OCI-M2 (cell line): ENCODE results near the gene ARHGAP10.
"Not testable (repeated sequence)": the region's sequence is repeated elsewhere in the genome, so short reads cannot be mapped to it uniquely, and the experiment has no call there.

ENCODE experiments used
- DNase-seq: peaks from one replicate; lab custom pipeline; 2025; ENCODE audit not compliant: unreplicated experiment; lab: John Stamatoyannopoulos, UW

The ARHGAP10 gene

DNA sequence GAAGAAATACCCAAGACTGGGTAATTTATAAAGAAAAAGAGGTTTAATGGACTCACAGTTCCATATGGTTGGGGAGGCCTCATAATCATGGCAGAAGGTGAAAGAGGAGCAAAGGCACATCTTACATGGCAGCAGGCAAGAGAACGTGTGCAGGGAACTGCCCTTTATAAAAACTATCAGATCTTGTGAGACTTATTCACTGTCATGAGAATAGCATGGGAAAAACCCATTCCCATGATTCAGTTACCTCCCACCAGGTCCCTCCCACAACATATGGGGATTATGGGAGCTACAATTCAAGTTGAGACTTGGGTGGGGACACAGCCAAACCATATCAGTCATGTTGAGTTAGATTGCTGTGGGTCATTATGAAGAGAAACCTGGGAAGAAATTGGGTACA is 153.3 kb downstream of the ARHGAP10 start:
- DNase-seq, result not testable (repeated sequence)

DNA sequence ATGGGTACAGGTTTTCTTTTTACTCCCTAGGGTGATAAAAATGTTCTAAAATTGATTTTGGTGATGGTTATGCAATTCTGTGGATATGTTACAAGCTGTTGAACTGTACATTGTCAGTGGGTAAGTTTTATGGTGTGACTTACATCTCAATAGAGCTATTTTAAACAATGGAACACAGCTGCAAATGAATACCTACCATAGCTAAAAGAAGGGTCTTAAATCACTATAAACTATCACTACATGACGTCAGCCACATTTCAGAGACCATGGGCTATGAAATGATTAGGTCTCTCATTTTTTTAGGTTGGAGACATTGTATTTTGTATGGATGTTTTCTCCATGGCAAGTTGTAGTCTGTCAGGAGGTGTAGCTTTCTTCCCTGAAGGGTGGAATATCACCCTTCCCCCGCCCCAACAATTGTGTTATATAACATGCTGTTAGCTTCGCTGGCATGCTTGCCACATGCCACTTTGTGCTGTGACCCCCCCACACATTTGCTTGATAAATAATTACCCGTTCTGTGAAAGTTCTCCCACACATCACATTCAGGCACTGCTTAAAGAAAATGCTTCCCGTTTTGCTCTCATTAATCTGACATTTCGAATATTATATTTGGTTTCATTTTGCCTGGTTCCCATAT is 159.7 kb downstream of the ARHGAP10 start:
- no peak for DNase-seq

DNA sequence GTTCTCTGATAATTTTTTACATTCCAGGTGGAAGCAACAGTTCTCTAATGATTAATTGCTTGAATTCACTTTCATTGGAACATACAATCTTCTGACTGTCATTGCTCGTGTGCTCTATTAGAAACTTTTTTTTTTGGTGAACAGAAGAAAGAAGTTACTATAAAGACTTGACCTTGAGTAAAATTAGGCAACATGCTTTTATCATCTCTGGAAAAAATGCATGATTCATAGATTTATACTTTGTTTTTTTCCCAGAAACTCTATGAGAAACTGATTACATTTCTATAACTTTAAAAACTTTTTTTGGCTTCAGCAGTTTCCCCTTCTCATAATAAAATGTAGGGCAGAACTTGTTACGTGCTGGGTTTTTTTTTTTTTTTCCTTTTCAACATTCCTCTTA is 167.6 kb downstream of the ARHGAP10 start:
- DNase-seq, result no peak

DNA sequence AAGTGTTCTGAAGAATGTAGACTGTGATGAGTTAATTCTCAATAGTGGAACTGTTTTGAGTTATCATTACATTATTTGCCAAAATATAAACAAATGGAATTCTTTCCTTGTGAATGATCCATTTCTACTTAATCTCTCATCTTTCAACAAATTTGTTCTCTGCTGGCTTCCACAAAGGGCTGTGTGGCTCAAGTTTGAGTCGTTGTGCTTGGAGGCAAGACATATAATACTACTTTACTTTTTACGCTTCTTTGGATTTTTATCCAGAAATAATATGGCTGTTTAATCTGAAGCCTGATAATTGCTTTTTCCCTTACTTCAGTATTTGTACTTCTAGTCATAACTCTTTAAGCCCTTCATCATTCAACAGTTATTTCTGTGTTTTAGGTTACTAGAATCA is 169.5 kb downstream of the ARHGAP10 start:
- DNase-seq, result no peak

DNA sequence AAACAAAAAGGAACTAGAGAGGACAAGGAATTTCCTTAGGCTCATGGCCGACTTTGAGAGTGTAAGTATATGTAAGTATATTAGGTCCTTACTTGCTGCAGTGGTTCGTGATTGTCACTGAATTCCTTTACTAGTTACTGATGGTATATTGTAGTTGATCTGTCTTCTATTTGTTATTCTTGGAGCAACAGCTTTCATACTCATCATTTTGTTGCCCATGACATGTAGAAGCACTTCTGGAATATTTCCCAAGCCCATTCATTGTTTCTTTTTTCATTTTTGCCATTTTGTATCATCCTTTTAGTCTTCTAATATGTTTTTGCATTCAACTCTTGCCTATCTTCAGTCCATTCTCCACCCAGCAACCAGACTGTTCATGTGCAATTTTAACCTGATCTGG is 170.0 kb downstream of the ARHGAP10 start:
- no peak for DNase-seq

DNA sequence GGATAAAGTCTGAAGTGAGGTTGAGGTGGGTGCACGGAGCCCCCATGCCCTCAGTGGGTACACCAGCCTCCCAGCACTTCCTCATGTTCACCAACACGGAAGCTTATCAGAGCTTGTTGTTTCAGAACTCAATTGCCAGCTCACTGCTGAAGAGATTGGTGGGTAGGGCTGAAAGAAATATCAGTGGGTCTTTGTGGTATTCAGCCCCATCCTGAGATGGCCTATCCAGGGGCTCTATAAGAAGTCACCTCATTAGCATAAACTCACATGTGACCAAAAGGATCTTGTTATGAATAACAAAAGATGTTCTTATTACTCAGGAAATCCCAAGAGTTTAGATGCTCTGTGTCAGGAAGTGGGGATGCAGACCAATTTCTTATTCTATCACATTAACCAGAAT is 177.3 kb downstream of the ARHGAP10 start:
- no peak for DNase-seq

DNA sequence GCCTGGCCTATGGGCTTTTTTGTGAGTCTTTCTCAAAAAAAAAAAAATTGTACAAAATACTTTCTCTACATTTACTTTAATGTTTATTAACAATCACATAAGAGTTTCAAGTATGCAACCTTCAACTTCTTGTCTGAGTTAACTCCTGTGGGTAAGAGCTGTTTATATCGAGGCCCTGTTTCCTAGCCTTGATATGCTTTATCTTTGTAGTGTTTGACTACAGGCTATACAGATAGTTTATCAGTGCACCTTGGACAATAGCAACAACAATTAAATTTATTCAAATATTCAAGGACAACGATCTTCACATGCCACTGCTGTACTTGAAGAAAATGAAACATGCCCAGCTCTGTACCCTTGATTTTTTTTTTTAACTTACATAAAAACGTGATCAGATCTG is 178.4 kb downstream of the ARHGAP10 start:
- no peak for DNase-seq

DNA sequence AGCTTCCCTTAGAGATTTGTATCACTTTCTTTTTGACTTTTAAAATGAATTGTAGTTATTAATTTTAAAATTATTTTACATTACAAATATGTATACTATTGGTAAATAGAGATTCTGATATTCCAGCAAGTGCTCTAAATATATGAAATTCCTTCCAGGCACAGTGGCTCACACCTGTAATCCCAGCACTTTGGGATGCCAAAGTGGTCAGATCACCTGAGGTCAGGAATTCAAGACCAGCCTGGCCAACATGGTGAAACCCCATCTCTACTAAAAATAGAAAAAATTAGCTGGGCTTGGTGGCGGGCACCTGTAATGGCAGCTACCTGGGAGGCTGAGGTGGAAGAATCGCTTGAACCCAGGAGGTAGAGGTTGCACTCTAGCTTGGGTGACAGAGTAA is 180.2 kb downstream of the ARHGAP10 start:
- DNase-seq, result not testable (repeated sequence)

DNA sequence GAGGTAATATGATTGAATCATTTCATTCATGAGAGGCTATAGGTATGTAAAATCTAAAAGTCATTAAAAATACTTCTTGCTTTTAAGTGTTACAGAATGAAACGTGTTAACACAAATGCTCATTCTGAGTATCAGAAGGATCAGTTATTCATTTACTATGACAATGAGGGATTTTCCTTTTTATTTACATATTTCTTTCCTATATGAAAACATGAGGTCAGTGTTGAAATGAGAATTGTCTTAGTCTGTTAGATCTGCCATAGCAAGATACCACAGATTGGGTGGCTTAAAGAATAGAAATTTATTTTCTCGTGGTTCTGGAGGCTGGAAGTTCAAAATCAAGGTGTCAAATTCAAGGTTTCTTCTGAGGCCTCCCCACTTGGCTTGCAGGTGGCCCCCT is 181.2 kb downstream of the ARHGAP10 start:
- DNase-seq, result no peak

DNA sequence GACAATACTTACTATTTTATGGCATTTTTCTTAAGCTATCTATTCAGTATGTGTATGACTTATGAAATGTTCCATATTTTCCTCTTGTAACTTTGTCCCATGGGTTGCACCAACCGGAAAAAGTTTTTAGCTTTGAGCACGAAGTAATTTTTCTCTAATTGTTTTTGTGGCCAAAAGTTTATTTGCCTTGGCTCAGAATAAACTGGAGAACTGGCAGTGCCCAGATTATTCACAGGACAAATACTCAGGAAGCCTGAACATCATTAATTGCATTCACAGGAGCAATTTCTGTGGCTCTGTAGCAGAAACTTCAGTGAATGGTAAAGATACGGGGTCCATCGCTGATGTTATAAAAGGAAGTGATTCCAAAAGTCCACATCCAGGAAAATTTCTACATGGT is 184.5 kb downstream of the ARHGAP10 start:
- DNase-seq, result no peak

DNA sequence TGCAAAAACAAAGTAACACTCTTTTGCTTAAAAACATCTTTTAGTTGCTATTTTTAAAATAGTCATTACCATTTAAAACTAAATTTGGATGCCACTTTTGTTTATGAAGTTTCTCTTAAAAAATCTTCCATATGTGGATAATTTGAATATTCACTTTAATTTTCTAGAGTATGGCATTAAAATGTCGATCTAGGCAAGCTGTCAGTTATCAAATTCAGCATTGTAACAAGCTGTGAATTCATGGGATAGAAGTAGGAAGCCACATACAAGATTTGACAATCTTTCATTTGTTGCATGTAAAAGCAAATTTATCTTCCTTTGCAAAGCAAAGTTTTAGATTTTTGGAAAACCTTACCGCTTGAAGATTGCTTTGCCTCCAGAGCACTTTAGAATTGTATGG is 191.5 kb downstream of the ARHGAP10 start:
- no peak for DNase-seq

DNA sequence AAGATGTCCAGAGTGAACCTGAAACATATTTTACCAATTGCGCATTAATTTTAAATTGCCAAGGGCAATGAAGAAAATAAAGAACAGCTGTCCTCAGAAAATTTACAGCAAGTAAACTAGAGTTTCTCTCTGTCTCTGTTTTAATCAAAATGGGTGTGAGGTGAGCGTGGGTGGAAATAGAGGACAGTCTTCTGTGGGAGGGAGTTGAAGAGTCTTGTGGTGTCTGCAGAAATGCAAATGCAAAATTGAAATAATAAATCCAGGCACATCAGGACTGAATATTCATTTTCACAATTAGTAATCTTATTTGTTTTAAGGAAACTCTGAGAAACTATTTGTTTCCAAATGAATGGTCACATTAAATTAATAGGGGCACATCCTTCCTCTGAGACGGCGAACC is 192.0 kb downstream of the ARHGAP10 start:
- no peak for DNase-seq

DNA sequence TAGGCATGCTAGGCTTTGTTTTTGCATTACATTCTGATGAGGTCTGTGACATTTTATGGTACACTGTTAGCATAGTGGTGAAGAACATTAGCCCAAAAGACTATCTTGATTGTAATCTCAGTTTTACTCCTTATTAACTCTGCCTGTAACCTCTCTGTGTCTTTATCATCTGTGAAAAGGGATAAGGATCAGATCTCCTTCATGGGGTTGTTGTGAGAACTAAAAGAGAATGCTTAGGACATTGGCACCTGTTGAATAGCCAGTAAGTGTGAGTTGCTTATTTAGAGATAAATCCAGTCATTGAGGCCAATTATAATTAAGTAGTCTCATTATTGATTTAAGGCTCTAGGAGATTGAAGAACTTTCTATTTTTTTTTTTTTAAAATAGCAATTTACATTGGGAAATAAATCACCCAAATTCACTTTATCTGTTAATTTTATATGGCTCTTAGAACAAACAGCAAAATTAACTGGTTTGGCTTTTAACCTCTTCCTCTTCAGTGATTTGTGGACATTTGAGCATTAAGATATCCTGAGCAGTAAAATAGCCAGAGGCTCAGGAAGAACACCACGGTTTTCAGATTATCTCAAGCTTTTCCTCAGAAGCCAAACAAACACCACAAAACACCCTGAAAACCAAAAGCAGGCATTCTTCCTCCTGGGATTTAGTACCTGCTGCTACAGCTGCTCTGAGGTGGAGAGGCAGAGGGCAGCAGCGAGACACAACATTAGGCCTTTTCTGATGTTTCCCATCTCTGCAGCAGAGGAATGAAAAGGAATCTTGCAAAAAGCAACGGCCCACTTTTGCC is 192.9 kb downstream of the ARHGAP10 start:
- no peak for DNase-seq

DNA sequence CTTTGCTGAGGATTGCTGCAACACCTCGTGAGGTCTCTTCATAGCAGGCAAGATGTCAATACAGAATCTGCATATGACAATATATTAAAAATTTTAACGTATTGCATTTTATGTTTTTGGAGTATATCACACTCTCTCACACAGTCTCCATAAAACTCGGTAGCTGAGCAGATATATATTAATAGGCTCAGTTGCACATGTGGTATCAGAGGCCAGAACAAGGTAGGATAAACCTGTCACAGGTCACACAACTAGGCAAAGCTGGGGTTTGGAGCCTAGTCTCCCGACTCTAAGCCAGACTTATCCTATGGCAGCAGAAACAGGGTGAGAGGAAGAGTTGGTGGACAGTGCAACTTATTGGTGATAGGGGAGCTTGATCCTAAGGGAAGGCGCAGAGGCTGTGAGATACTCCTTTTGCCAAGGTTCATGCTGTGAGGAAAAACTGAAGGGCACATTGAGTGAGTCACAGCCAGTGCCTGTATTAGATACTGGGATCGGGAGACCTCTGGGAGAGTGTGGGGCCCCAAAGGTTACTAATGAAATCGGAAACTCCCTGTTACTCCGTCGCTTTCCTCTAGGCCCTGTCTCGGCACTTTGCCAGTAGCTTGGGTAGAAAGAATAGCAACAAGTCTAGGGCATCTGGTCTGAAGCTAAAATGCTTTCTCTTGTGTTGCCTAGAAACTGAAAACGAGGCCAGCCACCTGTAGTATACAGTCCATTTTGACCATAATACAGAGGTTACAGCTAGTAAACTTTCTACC is 195.7 kb downstream of the ARHGAP10 start:
- no peak for DNase-seq

DNA sequence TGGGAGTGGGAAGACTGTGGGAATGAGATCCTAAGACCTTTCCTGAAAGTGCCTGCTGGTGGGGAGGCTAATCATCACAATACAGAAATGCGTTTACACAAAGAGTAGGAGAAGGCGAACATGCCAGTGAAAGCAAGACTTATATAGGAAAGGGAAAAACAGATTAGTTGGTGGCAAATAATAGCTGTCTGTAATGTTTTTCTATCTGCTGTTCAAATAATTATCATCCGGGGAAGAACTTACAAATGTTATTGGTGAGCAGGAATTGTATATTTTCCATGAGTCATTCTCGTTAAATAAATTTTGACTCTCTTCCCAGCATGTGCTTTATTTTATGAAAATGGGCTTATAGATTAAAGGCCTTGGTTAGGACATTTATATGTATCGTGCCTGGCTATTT is 196.5 kb downstream of the ARHGAP10 start:
- no peak for DNase-seq

DNA sequence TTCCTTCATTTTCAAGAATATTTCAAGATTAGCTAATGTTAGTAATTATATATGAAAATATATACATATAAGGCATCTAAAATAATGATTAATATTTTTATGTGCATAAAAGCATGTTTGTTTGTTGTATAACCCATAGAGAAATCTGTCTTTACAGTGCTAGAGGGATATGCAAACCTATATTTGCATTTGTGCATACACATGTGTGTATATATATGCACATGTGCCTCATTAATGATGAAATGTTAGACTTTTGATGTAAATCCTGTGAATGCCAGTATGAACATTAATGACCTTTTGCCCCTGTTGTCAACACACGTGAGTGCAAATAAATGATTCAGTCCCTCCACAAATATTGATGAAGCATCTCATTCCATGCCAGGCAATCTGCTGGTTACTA is 197.9 kb downstream of the ARHGAP10 start:
- no peak for DNase-seq

DNA sequence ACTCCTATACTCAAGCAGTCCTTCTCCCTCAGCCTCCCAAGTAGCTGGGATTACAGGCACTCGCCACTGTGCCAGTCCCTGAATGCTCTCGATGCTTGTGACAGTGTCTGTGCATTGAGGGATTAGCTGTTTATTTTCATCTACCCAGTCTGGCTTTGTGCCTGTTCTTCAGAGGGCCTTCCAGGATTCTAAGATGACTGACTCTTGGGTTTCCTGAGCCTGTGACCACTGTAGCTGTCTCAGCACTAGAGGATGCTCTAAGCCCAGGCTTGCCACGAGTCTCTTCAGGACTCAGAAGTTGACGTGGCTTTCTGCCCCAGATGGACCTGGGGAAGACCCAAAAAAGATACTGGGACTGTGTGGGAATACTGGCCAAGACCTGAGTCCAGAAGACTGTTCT is 201.4 kb downstream of the ARHGAP10 start:
- DNase-seq, result no peak

DNA sequence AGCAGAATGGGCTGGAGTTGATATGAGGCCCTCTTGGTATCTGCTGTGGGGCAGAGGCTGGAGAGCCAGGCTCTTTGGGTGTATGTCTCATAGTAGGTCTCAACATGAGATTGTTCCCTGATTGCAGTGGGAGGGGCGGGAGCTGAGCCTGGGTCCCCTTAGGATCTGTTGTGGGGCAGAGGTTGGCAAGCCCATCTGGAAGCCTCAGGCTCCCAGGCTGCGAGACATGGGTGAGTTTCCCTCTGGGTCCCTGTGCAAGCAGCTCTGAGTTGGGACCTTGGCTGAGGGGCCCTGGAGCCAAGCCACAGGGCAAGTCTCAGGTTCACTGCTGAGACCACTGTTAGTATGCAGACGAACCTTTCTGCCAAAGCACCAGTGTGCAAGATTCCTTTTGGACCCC is 201.9 kb downstream of the ARHGAP10 start:
- no peak for DNase-seq

DNA sequence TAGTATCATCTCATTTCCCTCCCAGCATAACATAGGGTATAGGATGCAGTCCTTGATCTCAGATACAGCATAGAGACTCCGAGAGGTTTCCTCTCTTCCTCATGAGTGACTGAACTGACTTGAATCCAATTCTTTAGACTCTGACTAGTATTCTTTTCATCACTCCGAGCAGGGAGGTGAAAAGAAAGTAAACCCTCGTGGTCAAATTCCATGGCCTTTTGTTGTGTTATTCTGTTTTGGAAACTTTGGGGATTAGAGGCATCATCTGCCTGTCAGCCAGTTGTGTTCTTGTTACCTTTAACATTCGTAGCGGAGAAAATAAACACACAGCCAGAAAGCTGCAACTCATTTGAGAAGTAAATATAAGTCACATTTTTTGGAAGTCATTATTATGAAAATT is 206.6 kb downstream of the ARHGAP10 start:
- DNase-seq, result no peak

DNA sequence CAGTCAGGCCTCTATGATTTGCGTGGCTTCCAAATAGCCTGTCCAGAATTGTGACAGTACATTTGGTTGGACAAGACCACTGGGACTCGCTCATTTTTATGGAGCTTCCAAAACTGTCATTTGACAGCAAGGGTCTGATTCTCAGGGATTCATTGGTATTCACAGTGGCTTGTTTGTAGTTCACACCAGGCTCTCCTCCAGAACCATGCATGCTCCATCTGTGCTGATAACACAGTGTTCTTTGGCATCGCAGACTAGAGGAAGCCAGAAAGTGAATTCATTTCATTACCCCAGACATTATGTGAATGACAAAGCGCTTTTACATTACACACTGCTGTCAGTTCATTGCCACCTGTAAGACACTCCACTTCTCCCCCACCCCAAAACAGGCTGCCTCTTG is 208.3 kb downstream of the ARHGAP10 start:
- no peak for DNase-seq

DNA sequence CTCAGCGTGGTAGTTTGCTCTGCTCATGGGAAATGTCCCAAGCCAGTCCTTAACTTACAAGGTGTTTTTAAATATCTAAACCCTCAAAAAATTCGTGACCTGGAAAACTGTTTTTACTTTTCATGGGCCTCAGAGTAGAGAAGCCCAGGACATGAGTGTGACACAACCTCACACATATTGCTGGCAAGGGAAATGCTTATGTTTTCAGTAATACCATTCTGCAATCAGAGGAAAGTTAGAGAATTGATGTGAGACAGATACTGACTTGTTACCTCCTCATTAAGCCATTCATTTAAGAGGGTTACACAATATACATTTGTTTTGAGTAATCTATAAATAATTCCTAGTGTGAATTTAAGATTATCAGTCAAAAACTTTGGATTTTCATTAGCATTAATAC is 209.5 kb downstream of the ARHGAP10 start:
- DNase-seq, result no peak

DNA sequence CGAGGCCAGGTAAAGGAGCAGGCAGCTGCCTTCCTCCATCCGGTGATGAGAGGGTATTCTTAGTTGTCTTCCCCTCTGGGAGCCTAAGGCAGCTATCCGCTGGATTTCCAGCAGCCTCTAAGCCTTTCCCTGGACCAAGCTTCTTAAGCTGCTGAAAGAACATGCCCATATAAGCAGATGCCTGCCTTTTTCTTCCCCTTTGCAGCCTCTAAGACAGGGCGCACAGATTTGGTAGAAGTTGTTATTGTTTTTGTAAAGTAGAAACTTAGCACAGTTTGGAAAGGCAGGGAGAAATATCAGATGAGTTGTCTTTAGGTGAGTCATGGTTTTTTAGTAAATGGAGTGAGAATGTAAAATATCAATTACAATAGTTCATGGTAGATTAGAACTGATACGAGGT is 210.8 kb downstream of the ARHGAP10 start:
- DNase-seq, result no peak
